Breast epithelium (tissue), 3 donors: ENCODE results near the gene GALNTL6.

Source experiments
- CTCF ChIP-seq, 3 donors: fragments of 450-650 bp; IDR thresholded peaks; one replicate each; pipeline ENCODE4 v1.5.1; 2016 to 2017; ENCODE audit warnings: antibody characterized with exemption in 3 of 3, mild to moderate bottlenecking in 3 of 3, moderate library complexity in 3 of 3
- POLR2A ChIP-seq: fragments of 450-650 bp; IDR thresholded peaks from one replicate; pipeline ENCODE4 v1.6.1; 2016; ENCODE audit warnings: antibody characterized with exemption, mild to moderate bottlenecking, moderate library complexity
- POLR2AphosphoS5 ChIP-seq, 3 donors: sonication (generic); formaldehyde crosslinking; IDR thresholded peaks; one replicate each; pipeline ENCODE4 v1.6.1; 2017; ENCODE audit warnings: antibody characterized with exemption in 3 of 3

GRCh38 chr4:172675232-172675631 is 862.0 kb downstream of the GALNTL6 start:
- TF ChIP-seq CTCF (IDR thresholded peaks at IDR 0.05): no peak
- TF ChIP-seq POLR2A: no peak
- no peak for TF ChIP-seq POLR2AphosphoS5 (IDR thresholded peaks at IDR 0.05)
